Vagina (tissue), 2 donors: ENCODE results near the gene IL32. TPM values are rescaled to one million over a fixed set of nuclear protein-coding genes. Genes with fewer than 3 reads are reported as not detected.

Source experiments
- DNase-seq, 2 donors: peaks; one replicate each; pipeline ENCODE4 v3.0.0-alpha.2; 2017; ENCODE audit errors: extremely low spot score in 2 of 2
- H3K27ac ChIP-seq: fragments of 200-600 bp; sonication (generic); one replicate; pipeline ENCODE4 v1.5.1; 2019
- H3K27me3 ChIP-seq: fragments of 200-600 bp; sonication (generic); one replicate; pipeline ENCODE4 v1.5.1; 2019
- H3K36me3 ChIP-seq, 2 donors: fragments of 200-600 bp; sonication (generic); one replicate each; pipeline ENCODE4 v1.5.1; 2017 to 2019
- H3K4me1 ChIP-seq: fragments of 200-600 bp; sonication (generic); one replicate; pipeline ENCODE4 v1.5.1; 2019
- H3K4me3 ChIP-seq, 2 donors: fragments of 200-600 bp; sonication (generic); 1 replicate in 1 of 2; 2 replicates in 1 of 2; pipeline ENCODE4 v1.5.1; 2016 to 2019
- H3K9me3 ChIP-seq: fragments of 200-600 bp; sonication (generic); one replicate; pipeline ENCODE4 v1.5.1; 2019
- POLR2A ChIP-seq, 2 donors: fragments of 450-650 bp; IDR thresholded peaks; one replicate each; pipeline ENCODE4 v1.6.1; 2017; ENCODE audit warnings: antibody characterized with exemption in 2 of 2, mild to moderate bottlenecking in 2 of 2, moderate library complexity in 2 of 2
- POLR2AphosphoS5 ChIP-seq, 2 donors: sonication (generic); formaldehyde crosslinking; IDR thresholded peaks; one replicate each; pipeline ENCODE4 v1.9.0; 2017; ENCODE audit warnings: antibody characterized with exemption in 2 of 2, mild to moderate bottlenecking in 2 of 2, low read depth in 1 of 2; ENCODE audit not compliant: insufficient read depth in 1 of 2
- intact Hi-C: fragments of 100-400 bp; cut with DNase I; formaldehyde crosslinking; loops from one replicate; pipeline ENCODE4 v1.15.1; 2023
- total RNA-seq: library from RNA; depleted of rRNA; stranded (reverse); fragments of >200 nt; gene quantifications from one replicate; pipeline ENCODE4 v1.2.3, GENCODE V29; 2016
- TF ChIP-seq, protein P1 (sequence below), 3 experiments: fragments of 450-650 bp in 2 of 3; fragments of 200-600 bp in 1 of 3; sonication (generic) in 1 of 3; IDR thresholded peaks; one replicate each; pipeline ENCODE4 v1.5.1; 2017 to 2019; ENCODE audit warnings: antibody characterized with exemption in 3 of 3, mild to moderate bottlenecking in 2 of 3, moderate library complexity in 2 of 3

IL32 gene
- total RNA-seq, 1 donor from 2014 or later: 13.0 TPM

DNA sequence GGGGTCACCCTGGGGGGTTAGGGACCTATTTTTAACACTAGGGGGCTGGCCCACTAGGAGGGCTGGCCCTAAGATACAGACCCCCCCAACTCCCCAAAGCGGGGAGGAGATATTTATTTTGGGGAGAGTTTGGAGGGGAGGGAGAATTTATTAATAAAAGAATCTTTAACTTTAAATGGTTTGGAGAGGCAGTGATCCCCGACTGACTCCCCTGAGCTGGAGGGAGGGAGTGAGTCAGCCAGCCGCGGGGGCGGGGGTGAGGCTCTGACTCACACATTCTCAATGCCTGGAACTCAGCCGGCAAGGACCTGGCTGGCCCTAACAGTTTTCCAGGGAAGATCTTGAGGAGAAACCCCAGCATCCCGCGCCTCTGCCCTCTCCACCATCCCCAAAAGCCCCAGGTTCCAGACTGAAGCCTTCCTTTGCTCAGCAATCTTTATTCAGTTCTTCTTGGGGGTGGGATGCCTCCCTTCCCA lies 43.2 kb upstream of the IL32 start:
- TF ChIP-seq, protein P1, sequence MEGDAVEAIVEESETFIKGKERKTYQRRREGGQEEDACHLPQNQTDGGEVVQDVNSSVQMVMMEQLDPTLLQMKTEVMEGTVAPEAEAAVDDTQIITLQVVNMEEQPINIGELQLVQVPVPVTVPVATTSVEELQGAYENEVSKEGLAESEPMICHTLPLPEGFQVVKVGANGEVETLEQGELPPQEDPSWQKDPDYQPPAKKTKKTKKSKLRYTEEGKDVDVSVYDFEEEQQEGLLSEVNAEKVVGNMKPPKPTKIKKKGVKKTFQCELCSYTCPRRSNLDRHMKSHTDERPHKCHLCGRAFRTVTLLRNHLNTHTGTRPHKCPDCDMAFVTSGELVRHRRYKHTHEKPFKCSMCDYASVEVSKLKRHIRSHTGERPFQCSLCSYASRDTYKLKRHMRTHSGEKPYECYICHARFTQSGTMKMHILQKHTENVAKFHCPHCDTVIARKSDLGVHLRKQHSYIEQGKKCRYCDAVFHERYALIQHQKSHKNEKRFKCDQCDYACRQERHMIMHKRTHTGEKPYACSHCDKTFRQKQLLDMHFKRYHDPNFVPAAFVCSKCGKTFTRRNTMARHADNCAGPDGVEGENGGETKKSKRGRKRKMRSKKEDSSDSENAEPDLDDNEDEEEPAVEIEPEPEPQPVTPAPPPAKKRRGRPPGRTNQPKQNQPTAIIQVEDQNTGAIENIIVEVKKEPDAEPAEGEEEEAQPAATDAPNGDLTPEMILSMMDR (IDR thresholded peaks at IDR 0.05): no peak
- TF ChIP-seq POLR2AphosphoS5 (IDR thresholded peaks at IDR 0.05; ENCODE audit: insufficient read depth in 1 of 2, low read depth in 1 of 2) (peak in 1 of 2 donors; percentile 90), POLR2A (IDR thresholded peaks at IDR 0.05) (no peak)
- Histone ChIP-seq H3K36me3 (peaks cover 0 to 3% of the 10 kb centered on the region in 2 donors), H3K27ac (peak overlapping the region; percentile 96), H3K4me3 (peak overlapping the region; percentile 68 to 76), H3K27me3 (peaks cover 5% of the 10 kb centered on the region), H3K9me3 (no peaks in the 10 kb centered on the region), H3K4me1 (peaks cover 51% of the 10 kb centered on the region)
- DNase-seq: peak in 1 of 2 donors; percentile 96
- intact Hi-C loops: no loop called here

DNA sequence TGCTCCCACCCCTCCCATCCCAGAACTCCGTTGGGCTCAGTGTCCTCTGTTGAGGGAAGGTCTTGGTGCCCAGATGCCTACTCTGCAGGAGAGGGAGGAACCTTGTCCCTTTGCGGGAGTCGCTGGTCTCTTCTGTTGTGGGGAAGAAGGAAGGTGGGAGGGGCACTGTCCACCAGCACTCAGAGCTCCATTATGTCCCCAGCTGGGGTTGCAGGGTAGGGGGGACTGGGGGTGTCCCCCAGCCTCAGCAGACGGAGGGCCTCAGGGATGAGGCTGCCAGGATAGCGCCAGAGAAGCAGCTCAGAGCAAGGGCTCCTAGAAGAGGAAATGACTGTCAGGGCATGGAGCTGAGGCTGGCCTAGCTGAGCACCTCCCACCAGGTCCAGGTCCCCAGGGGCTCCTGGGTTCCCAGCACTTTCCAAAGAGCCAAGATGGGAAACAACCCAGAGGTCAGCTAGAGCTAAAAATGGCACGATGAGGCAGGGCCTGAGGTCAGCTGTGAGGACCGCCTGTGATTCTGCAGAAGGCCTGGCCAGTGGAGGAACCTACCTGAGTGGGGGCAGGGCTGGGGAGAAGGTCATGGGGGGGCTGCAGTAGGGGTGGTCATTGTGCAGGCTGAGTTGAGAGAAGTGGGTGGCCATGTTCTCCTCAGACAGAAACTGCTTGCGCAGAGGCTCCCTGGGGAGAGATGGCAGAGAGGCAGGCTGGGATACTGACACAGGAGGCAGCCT lies 42.6 kb upstream of the IL32 start:
- Histone ChIP-seq H3K36me3 (peaks cover 0 to 3% of the 10 kb centered on the region in 2 donors), H3K4me1 (peaks cover 52% of the 10 kb centered on the region), H3K4me3 (peak overlapping the region; percentile 68 to 76), H3K27ac (peak overlapping the region; percentile 96), H3K9me3 (no peaks in the 10 kb centered on the region), H3K27me3 (peaks cover 2% of the 10 kb centered on the region)
- intact Hi-C loops: no loop called here
- DNase-seq: no peak
- TF ChIP-seq, protein P1 (IDR thresholded peaks at IDR 0.05): no peak
- TF ChIP-seq POLR2AphosphoS5 (IDR thresholded peaks at IDR 0.05; ENCODE audit: insufficient read depth in 1 of 2, low read depth in 1 of 2) (no peak), POLR2A (IDR thresholded peaks at IDR 0.05) (no peak)

DNA sequence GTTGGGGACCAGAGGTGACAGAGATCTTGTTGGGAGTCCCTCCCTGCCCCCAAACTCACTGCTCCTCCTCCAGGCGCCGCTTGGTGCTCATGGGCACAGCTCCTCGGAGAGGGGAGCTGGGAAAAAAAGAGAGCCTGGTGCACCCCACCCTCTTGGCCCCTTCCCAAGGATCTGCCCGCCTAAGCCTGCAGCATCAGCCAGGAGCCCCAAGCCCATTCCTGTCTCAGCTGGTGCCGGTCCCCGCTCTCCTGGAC lies 42.1 kb upstream of the IL32 start:
- Histone ChIP-seq H3K27me3 (no peaks in the 10 kb centered on the region), H3K4me3 (peak overlapping the region; percentile 68 to 76), H3K27ac (peak overlapping the region; percentile 96), H3K9me3 (no peaks in the 10 kb centered on the region), H3K36me3 (peaks cover 0 to 3% of the 10 kb centered on the region in 2 donors), H3K4me1 (peaks cover 57% of the 10 kb centered on the region)
- intact Hi-C loops: no loop called here
- no peak for DNase-seq
- no peak for TF ChIP-seq POLR2AphosphoS5 (IDR thresholded peaks at IDR 0.05; ENCODE audit: insufficient read depth in 1 of 2, low read depth in 1 of 2)
- TF ChIP-seq, protein P1 (IDR thresholded peaks at IDR 0.05): no peak
- TF ChIP-seq POLR2A (IDR thresholded peaks at IDR 0.05): no peak

DNA sequence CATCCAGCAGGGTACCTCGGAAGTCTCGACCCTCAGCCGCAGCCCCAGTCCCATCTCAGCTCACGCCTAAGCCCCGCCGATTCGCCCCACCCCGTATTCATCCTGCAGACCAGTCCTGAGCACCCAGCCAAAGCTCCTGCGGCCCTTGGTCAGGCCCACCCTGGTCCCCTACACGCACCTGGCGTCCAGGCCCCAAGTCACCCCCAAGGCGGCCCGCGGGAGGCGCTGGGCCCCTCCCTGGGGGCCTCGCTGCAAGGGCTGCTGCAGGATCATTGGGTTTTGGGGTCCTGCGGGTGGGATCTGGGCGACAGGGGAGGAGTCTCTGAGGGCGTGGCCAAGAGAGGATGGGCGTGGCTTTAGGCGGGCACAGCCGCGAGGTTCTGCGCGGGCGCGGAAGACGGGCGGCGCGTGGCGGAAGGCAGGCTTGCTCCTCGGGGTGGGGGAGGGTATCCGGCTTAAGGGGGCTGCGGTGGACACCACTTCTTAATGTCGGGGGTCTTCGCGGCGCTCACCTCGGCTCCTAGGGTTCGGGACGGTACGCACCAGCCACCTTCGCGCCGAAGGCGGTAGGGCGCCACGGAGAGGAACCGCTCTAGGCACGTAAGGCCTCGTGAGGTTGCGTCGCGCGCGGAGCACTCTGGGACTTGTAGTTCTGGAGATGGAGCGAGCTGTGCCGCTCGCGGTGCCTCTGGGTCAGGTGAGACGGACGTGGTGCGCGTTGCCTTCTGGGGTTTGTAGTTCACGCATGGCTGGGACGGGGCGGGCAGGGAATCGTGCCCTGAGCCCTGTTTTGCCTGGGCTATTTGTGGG lies 41.6 kb upstream of the IL32 start, which contains the start of the genes HCFC1R1 and THOC6:
Gene HCFC1R1 (minus strand): TSS at position 274 of the 810 bp plus-strand sequence. CDS start 1 bp downstream, at position 273.
Gene THOC6 (plus strand): TSS at position 367 of the 810 bp plus-strand sequence. CDS start 292 bp downstream, at position 659.
- no peaks in the 10 kb centered on the region for H3K9me3 ChIP-seq
- intact Hi-C loops: no loop called here
- peaks cover 0 to 3% of the 10 kb centered on the region in 2 donors for H3K36me3 ChIP-seq
- no peaks in the 10 kb centered on the region for H3K27me3 ChIP-seq
- peak within 1 kb of the TSS; percentile 68 to 76 for H3K4me3 ChIP-seq
- peak in 1 of 2 donors; percentile 97 for DNase-seq
- TF ChIP-seq POLR2AphosphoS5 (IDR thresholded peaks at IDR 0.05; ENCODE audit: insufficient read depth in 1 of 2, low read depth in 1 of 2) (peak; percentile 93), POLR2A (IDR thresholded peaks at IDR 0.05) (peak in 1 of 2 donors; percentile 37)
- TF ChIP-seq, protein P1 (IDR thresholded peaks at IDR 0.05): no peak
- H3K27ac ChIP-seq: peak within 1 kb of the TSS; percentile 96
- H3K4me1 ChIP-seq: peaks cover 62% of the 10 kb centered on the region
